HG02885 (cell line): Measurements from ENCODE around the gene AQR.
"Not testable (repeated sequence)": the region's sequence is repeated elsewhere in the genome, so short reads cannot be mapped to it uniquely, and the experiment has no call there.

Source experiments
- ATAC-seq: cut with Tn5 transposase; IDR thresholded peaks from one replicate; pipeline ENCODE4 v1.9.1; 2021; ENCODE audit warnings: mild to moderate bottlenecking; ENCODE audit not compliant: unreplicated experiment, poor library complexity

Gene AQR

GRCh38 chr15:34821831-34822230 is 147.7 kb downstream of the AQR start:
- ATAC-seq, result no peak

DNA sequence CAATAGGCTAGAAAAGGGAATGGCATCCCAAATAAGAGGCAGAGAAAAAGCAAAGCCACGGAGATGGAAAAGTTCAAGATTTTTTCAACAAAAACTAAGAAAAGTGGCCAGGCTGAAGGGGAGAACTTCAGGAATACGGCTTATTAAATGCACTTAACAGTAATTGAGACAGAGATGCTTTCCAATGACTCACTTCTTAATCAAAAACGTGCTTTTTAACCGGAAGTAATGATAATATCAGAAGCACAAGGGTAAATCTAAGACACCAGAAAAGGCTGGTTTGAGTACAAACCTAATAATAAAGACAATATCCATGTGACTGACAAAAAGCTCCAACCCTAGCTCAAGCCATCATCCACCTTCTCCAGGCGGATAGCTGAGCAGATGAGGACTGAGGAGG is 149.4 kb downstream of the AQR start:
- no peak for ATAC-seq

DNA sequence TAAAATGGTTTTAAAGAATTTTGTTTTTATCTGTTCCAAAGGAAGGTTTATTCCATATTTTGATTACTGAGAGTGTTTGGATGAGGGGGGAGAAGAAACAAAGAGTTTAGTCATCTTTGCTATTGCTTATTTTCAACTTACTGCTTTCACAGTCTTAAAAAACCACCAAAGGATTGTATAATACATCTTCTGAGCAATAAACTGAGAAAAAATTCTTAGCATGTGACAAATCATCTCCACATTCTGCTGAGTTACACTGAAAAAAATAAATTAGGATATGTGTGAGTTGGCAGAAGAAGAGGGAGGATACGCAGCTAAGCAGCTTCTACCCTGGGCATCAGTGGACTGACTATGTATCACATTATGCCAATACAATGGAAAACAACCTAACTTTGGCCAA is 151.0 kb downstream of the AQR start:
- ATAC-seq, result no peak

DNA sequence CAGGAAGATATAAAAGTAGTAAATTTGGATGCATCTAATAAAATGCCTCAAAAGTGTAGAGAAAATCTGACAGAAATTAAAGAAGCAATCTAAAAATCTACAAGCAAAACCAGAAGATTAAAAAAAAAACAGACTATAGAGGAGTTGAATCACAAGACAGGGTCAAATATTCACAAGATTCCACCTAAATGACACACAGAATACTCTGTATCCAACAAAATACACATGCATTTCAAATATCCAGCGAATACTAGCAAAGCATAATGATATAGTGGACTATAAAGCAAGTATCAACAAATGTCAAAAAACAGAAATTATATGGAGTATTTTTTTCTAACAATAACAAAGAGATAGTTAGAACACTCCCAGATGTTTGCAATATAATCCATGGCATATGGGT is 153.7 kb downstream of the AQR start:
- ATAC-seq, result no peak

DNA sequence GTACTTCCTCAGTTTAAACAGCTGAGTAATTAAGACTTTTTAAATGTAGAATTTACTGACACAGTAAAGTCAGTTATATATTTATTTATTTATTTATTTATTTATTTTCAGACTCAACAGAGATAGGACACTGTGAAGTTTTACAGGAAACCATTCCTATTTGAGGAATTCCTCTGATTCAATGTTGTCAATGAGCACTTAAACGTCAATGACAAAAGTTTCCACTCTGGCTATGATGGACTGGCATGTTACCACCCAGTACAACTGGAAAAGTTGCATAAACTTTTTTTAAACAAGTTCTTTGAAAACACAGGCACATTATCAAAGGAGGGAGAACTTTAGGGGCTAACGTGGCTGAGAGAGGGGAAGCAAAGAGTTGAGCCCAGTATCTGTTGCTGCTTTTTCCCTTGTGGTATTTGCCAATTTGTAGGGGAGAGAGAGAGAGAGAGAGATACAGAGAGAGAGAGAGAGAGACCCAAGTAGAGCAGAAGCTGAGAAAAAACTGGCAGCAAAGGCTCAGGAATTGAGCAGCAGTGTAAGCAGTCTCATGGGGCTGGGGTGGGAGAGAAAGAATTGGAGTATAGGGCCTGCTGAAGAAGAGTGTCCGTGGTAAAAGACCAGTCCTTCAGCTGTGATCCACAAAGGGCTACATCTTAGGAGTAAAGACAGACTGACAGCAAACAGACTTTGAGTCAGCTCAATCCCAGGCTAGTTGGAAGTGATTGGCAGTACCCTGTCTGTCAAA is 155.9 kb downstream of the AQR start:
- ATAC-seq, result no peak

- ATAC-seq, result not testable (repeated sequence)
Measured at GRCh38 chr15:34812868-34813365, 156.6 kb downstream of the AQR start.

DNA sequence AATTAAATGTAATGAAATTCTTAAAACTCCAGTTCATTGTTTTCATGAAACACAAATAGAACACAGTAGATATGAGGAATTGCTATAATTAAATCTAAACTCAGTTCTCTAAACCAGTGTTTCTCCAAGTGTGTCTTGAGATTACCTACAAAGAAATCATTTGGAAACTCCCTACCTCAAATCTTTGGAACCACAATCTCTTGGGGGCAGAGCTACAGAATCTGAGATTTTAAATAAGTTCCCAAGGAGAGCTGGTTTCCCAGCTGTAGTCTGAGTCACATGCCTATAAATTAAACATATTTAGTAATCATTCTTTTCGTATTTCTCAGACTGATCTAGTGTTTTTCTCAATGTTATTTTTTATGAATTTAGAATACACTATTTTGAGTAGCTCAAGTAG is 157.2 kb downstream of the AQR start:
- no peak for ATAC-seq

DNA sequence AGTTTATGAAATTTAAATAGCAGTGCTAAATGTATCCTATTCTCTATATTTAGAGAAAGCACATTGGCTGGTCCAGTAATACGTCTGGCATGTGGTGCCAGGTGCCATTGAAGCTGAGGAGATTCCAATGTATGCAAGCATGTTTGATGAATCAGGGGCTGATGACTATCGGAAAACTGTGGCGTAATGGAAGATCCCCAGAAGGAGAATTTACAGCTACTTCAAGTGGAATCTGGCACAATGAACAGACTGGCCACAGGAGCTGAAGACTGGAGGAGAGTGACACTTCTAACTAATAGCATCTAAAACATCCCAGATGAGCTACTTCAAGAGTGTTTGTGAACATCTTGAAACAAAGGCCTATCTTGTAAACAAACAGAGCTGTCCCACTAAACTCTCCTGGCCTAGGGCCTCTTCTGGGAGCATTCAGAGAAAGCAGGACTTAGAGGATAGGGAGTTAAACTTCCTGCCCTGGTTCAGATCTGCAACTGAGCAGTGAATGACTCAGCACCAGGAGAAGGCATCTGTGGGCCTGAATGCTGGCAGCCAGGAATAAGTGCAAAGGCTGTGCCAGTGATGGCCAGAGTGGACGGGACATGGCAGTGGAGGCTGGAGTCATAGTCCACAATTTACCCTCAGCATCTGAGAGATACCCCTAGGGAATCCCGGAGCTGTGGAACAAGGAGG is 159.0 kb downstream of the AQR start:
- ATAC-seq, result no peak

GRCh38 chr15:34809186-34809585 is 160.4 kb downstream of the AQR start:
- no peak for ATAC-seq

- ATAC-seq, result no peak
Measured at GRCh38 chr15:34808016-34808415, 161.5 kb downstream of the AQR start.

DNA sequence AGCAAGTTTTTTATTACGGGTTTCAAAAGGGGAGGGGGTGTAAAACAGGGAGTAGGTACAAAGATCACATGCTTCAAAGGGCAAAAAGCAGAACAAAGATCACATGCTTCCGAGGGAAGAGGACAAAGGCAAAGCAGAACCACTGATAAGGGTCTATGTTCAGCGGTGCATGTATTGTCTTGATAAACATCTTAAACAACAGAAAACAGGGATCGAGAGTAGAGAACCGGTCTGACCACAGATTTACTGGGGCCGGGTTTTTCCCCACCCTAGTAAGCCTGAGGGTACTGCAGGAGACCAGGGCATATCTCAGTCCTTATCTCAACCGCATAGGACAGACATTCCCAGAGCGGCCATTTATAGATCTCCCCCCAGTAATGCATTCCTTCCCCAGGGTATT is 162.3 kb downstream of the AQR start:
- ATAC-seq, result not testable (repeated sequence)

- ATAC-seq, result no peak
Measured at GRCh38 chr15:34804776-34805175, 164.8 kb downstream of the AQR start.

GRCh38 chr15:34804113-34804512 is 165.4 kb downstream of the AQR start:
- no peak for ATAC-seq

DNA sequence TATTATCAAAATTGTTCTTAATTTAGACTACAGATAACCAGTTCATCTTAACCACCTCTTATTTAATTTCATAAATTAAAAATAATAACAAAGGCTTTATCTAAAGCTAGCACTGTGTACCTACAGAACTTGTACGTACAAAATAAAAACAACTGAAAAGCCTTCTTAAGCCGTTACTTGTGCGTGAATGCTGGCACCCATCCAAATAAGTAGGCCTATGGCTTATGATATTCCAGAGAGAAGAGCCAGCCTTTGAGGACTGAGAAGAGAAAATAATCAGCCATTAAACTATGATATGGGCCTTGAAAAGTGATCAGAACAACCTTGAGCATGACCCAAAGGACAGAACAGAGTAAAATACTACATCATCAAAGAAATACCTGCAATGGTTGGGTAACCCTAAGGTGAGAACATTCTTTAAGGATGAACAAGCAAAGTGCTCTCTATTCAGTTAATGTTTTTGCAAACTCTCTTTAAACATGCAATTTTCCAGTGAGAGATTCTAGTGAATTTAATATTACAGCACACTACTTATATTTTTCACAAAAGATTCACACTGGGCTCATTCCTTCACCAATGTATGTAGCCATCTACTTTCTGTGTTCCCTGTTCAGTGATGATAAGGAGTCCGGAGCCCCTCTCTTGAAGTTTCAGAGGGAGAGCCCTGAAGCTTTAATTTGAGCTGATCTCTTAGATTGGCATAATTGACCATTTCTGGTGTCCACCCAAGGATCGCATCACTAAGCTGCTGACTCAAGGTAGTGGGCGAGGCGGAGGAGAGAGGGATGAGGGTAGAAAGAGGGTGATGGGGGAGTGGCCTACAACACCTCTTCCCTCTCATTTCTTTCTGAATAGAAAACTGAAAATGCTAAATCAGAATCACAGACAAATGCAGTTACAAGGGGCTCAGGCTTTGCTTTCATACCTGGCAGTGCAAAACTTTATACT is 166.5 kb downstream of the AQR start:
- ATAC-seq, result no peak

- no peak for ATAC-seq
Measured at GRCh38 chr15:34802371-34802770, 167.2 kb downstream of the AQR start.
